GM23248 (cell line): ENCODE measurements around the gene FHL2.

Experiments used
- EZH2 ChIP-seq: fragments of 200-600 bp; sonication (generic); IDR thresholded peaks from 2 replicates; pipeline ENCODE4 v1.6.1; 2018; ENCODE audit warnings: antibody characterized with exemption, mild to moderate bottlenecking; ENCODE audit not compliant: insufficient read depth, poor library complexity, severe bottlenecking
- EZH2phosphoT487 ChIP-seq: fragments of 200-600 bp; sonication (generic); IDR thresholded peaks from 2 replicates; pipeline ENCODE4 v1.6.1; 2018; ENCODE audit warnings: antibody characterized with exemption, moderate library complexity, mild to moderate bottlenecking, low read depth; ENCODE audit not compliant: insufficient read depth

DNA sequence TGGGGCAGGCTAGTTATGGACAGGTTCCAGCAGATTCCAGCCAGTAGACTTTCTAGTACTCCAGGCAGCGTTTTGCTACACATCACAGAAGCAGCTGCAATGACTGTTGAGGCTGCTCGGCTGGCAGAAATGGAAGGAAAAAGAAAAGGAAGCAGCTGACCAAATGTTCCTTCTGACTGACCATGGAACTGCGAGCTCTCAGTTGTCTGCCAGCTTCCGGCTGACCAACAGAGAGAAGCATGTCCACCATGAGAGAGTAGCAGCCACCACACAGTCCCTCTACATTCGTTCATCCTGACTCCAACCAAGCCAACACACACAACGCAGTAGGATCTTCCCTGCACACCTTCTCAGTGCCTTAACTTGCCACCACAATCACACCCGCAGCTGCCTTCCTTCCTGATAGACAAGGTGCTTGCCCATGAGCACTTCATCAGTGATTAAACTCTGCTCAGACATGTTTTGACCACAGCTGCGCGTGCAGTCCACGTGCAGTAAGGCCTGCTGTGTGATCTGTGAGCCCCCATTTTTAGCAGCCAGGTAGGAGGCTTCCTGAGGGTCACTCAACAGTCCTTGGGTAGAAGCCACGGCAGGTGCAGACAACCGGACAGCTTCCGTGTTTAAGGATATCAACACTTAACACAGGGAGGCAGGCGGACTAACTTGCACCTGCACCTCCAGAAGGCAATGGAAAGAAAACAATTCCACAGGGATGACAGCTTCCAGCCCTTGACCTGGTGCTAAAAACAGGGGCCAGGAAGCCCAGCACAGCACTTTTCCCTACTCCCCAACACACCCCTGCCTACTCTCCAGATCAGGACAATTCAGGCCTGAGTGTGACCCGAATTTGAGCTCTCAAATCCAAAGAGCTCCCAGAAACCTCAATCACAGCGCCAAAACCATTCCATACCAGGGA is 70.3 kb downstream of the FHL2 start:
- no peak for TF ChIP-seq EZH2
- TF ChIP-seq EZH2phosphoT487, result no peak
